SW480 (cell line): ENCODE data around the gene FAM219A.
"Not testable (repeated sequence)": the region's sequence is repeated elsewhere in the genome, so short reads cannot be mapped to it uniquely, and the experiment has no call there.

Experiments used
- DNase-seq: peaks from one replicate; pipeline ENCODE4 v3.0.0-alpha.2; 2016; ENCODE audit warnings: low spot score

The FAM219A gene

GRCh38 chr9:34443976-34444375 is 14.4 kb downstream of the FAM219A start:
- no peak for DNase-seq

GRCh38 chr9:34443533-34443932 is 14.8 kb downstream of the FAM219A start:
- DNase-seq, result no peak

GRCh38 chr9:34442770-34443169 is 15.6 kb downstream of the FAM219A start:
- no peak for DNase-seq

- DNase-seq, result no peak
Measured at GRCh38 chr9:34440017-34440416, 18.4 kb downstream of the FAM219A start.

GRCh38 chr9:34438465-34438864 is 19.9 kb downstream of the FAM219A start:
- not testable (repeated sequence) for DNase-seq

- DNase-seq, result not testable (repeated sequence)
Measured at GRCh38 chr9:34437926-34438307, 20.5 kb downstream of the FAM219A start.

GRCh38 chr9:34437006-34437925 is 21.1 kb downstream of the FAM219A start:
- peak; percentile 70 for DNase-seq

- DNase-seq, result no peak
Measured at GRCh38 chr9:34431667-34432066, 26.7 kb downstream of the FAM219A start.

GRCh38 chr9:34430843-34431437 is 27.4 kb downstream of the FAM219A start:
- peak; percentile 23 for DNase-seq

GRCh38 chr9:34428325-34428958 is 29.9 kb downstream of the FAM219A start:
- DNase-seq, result no peak

- no peak for DNase-seq
Measured at GRCh38 chr9:34426347-34427074, 31.9 kb downstream of the FAM219A start.

- DNase-seq, result no peak
Measured at GRCh38 chr9:34419716-34420504, 38.5 kb downstream of the FAM219A start.

GRCh38 chr9:34417734-34418133 is 40.6 kb downstream of the FAM219A start:
- no peak for DNase-seq

- DNase-seq, result peak; percentile 17
Measured at GRCh38 chr9:34413231-34413852, 45.0 kb downstream of the FAM219A start.

GRCh38 chr9:34412336-34412735 is 46.0 kb downstream of the FAM219A start:
- no peak for DNase-seq

GRCh38 chr9:34409154-34409553 is 49.2 kb downstream of the FAM219A start:
- DNase-seq, result no peak

GRCh38 chr9:34408173-34408572 is 50.2 kb downstream of the FAM219A start:
- DNase-seq, result no peak

- no peak for DNase-seq
Measured at GRCh38 chr9:34406219-34406618, 52.2 kb downstream of the FAM219A start.

GRCh38 chr9:34405719-34406118 is 52.7 kb downstream of the FAM219A start:
- DNase-seq, result no peak

GRCh38 chr9:34403554-34404380 is 54.6 kb downstream of the FAM219A start:
- DNase-seq, result peak; percentile 58
